Measurements from ENCODE around the gene TTLL8.

The TTLL8 gene

GRCh38 chr22:50068096-50068495 is 10.0 kb upstream of the TTLL8 start:
- H3K79me2 ChIP-seq (ENCODE audit: insufficient read depth, low read depth) = no peaks in the 10 kb centered on the region
- no peak for TF ChIP-seq CTCF (conservative IDR thresholded peaks at IDR 0.05; ENCODE audit: low read depth, low read length)
- no peak overlapping the region for H2AFZ ChIP-seq (ENCODE audit: low read depth)
- peaks cover 7% of the 10 kb centered on the region; the same call in 1 of the 2 replicates for H3K27me3 ChIP-seq (ENCODE audit: insufficient read depth, low read depth)
- H3K9ac ChIP-seq = no peak overlapping the region
- H3K4me3 ChIP-seq (IDR thresholded peaks at IDR 0.05; ENCODE audit: insufficient read depth, low read depth, low read length) = no peak overlapping the region
- no peak overlapping the region for H3K4me2 ChIP-seq
- no peak overlapping the region for H3K27ac ChIP-seq
- no peaks in the 10 kb centered on the region for H3K36me3 ChIP-seq (ENCODE audit: insufficient read depth)
- no peaks in the 10 kb centered on the region for H3K4me1 ChIP-seq (ENCODE audit: low read depth, poor library complexity, severe bottlenecking)
- no peaks in the 10 kb centered on the region for H4K20me1 ChIP-seq (ENCODE audit: insufficient read depth)

GRCh38 chr22:50067244-50067643 is 9.1 kb upstream of the TTLL8 start:
- H3K4me1 ChIP-seq (ENCODE audit: low read depth, poor library complexity, severe bottlenecking) = no peaks in the 10 kb centered on the region
- H3K36me3 ChIP-seq (ENCODE audit: insufficient read depth) = no peaks in the 10 kb centered on the region
- TF ChIP-seq CTCF (conservative IDR thresholded peaks at IDR 0.05; ENCODE audit: low read depth, low read length) = no peak
- H3K27me3 ChIP-seq (ENCODE audit: insufficient read depth, low read depth) = peaks cover 7% of the 10 kb centered on the region; the same call in 1 of the 2 replicates
- H4K20me1 ChIP-seq (ENCODE audit: insufficient read depth) = no peaks in the 10 kb centered on the region
- no peaks in the 10 kb centered on the region for H3K79me2 ChIP-seq (ENCODE audit: insufficient read depth, low read depth)
- no peak overlapping the region for H2AFZ ChIP-seq (ENCODE audit: low read depth)
- no peak overlapping the region for H3K27ac ChIP-seq
- no peak overlapping the region for H3K4me3 ChIP-seq (IDR thresholded peaks at IDR 0.05; ENCODE audit: insufficient read depth, low read depth, low read length)
- H3K4me2 ChIP-seq = no peak overlapping the region
- no peak overlapping the region for H3K9ac ChIP-seq

GRCh38 chr22:50064453-50064852 is 6.4 kb upstream of the TTLL8 start:
- H3K4me3 ChIP-seq (IDR thresholded peaks at IDR 0.05; ENCODE audit: insufficient read depth, low read depth, low read length) = no peak overlapping the region
- H3K9ac ChIP-seq = no peak overlapping the region
- TF ChIP-seq CTCF (conservative IDR thresholded peaks at IDR 0.05; ENCODE audit: low read depth, low read length) = no peak
- H3K27me3 ChIP-seq (ENCODE audit: insufficient read depth, low read depth) = no peaks in the 10 kb centered on the region; the same call in 1 of the 2 replicates
- H3K4me1 ChIP-seq (ENCODE audit: low read depth, poor library complexity, severe bottlenecking) = no peaks in the 10 kb centered on the region
- H4K20me1 ChIP-seq (ENCODE audit: insufficient read depth) = no peaks in the 10 kb centered on the region
- no peak overlapping the region for H3K27ac ChIP-seq
- H3K79me2 ChIP-seq (ENCODE audit: insufficient read depth, low read depth) = no peaks in the 10 kb centered on the region
- H3K36me3 ChIP-seq (ENCODE audit: insufficient read depth) = no peaks in the 10 kb centered on the region
- H2AFZ ChIP-seq (ENCODE audit: low read depth) = no peak overlapping the region
- no peak overlapping the region for H3K4me2 ChIP-seq

- no peaks in the 10 kb centered on the region for H3K4me1 ChIP-seq (ENCODE audit: low read depth, poor library complexity, severe bottlenecking)
- no peaks in the 10 kb centered on the region for H4K20me1 ChIP-seq (ENCODE audit: insufficient read depth)
- no peak overlapping the region for H3K9ac ChIP-seq
- H3K79me2 ChIP-seq (ENCODE audit: insufficient read depth, low read depth) = no peaks in the 10 kb centered on the region
- TF ChIP-seq CTCF (conservative IDR thresholded peaks at IDR 0.05; ENCODE audit: low read depth, low read length) = no peak
- H3K4me3 ChIP-seq (IDR thresholded peaks at IDR 0.05; ENCODE audit: insufficient read depth, low read depth, low read length) = no peak overlapping the region
- no peaks in the 10 kb centered on the region for H3K36me3 ChIP-seq (ENCODE audit: insufficient read depth)
- no peaks in the 10 kb centered on the region; the same call in 1 of the 2 replicates for H3K27me3 ChIP-seq (ENCODE audit: insufficient read depth, low read depth)
- no peak overlapping the region for H3K4me2 ChIP-seq
- H3K27ac ChIP-seq = no peak overlapping the region
- no peak overlapping the region for H2AFZ ChIP-seq (ENCODE audit: low read depth)
Observed at GRCh38 chr22:50063589-50064393, 5.7 kb upstream of the TTLL8 start.
